HepG2 (cell line): ENCODE measurements around the gene ATG5. TPM values are rescaled to one million over a fixed set of nuclear protein-coding genes. Genes with fewer than 3 reads are reported as not detected.

Experiments
- GATA4 ChIP-seq: sonication (generic); IDR thresholded peaks from 2 replicates; pipeline ENCODE4 v1.6.1; 2016; ENCODE audit warnings: antibody characterized with exemption, low read depth, borderline replicate concordance
- HMG20B ChIP-seq: conservative IDR thresholded peaks from 2 replicates; pipeline ENCODE4 v1.6.1; 2016; ENCODE audit warnings: missing genetic modification reagents, missing compliant biosample characterization
- HMGXB4 ChIP-seq, 2 experiments: sonication (generic) in 1 of 2; formaldehyde crosslinking in 1 of 2; IDR thresholded peaks; 2 replicates each; pipeline versions ENCODE4 v1.4.0 to v1.6.1; 2018 to 2020; ENCODE audit warnings: missing genetic modification reagents in 2 of 2, borderline replicate concordance in 1 of 2, low read depth in 1 of 2, mild to moderate bottlenecking in 1 of 2, missing biosample characterization in 1 of 2
- MIXL1 ChIP-seq: IDR thresholded peaks from 2 replicates; pipeline ENCODE4 v1.6.1; 2016
- NFKB2 ChIP-seq: sonication (generic); formaldehyde crosslinking; IDR thresholded peaks from 2 replicates; pipeline ENCODE4 v1.4.0; 2020; ENCODE audit warnings: missing genetic modification reagents, borderline replicate concordance
- PAXIP1 ChIP-seq: sonication (generic); formaldehyde crosslinking; conservative IDR thresholded peaks from 2 replicates; pipeline ENCODE4 v1.4.0; 2020; ENCODE audit warnings: mild to moderate bottlenecking, missing genetic modification reagents, moderate library complexity
- PRDM4 ChIP-seq: sonication (generic); formaldehyde crosslinking; IDR thresholded peaks from 2 replicates; pipeline ENCODE4 v1.9.0; 2021; ENCODE audit warnings: missing genetic modification reagents, borderline replicate concordance
- RBM22 ChIP-seq: fragments of 200-400 bp; formaldehyde crosslinking; optimal IDR thresholded peaks from 2 replicates; pipeline ENCODE3; 2017; ENCODE audit warnings: mild to moderate bottlenecking, low read length, moderate library complexity
- SIN3B ChIP-seq: fragments of 150-350 bp; IDR thresholded peaks from 2 replicates; pipeline ENCODE4 v1.6.1; 2014; ENCODE audit warnings: low read length
- TFDP2 ChIP-seq: sonication (generic); formaldehyde crosslinking; IDR thresholded peaks from 2 replicates; pipeline ENCODE4 v1.4.0; 2020; ENCODE audit warnings: missing genetic modification reagents
- ZEB1 ChIP-seq: IDR thresholded peaks from 2 replicates; pipeline ENCODE4 v1.6.1; 2012; ENCODE audit warnings: mild to moderate bottlenecking, low read depth, inconsistent platforms; ENCODE audit not compliant: insufficient replicate concordance
- ZMAT3 ChIP-seq: sonication (generic); formaldehyde crosslinking; conservative IDR thresholded peaks from 2 replicates; pipeline ENCODE4 v1.7.0; 2021; ENCODE audit warnings: missing genetic modification reagents
- ZNF264 ChIP-seq: sonication (generic); formaldehyde crosslinking; IDR thresholded peaks from 2 replicates; pipeline ENCODE4 v1.4.0; 2020; ENCODE audit warnings: missing genetic modification reagents
- ZNF350 ChIP-seq: sonication (generic); formaldehyde crosslinking; IDR thresholded peaks from 2 replicates; pipeline ENCODE4 v1.4.0; 2020; ENCODE audit warnings: mild to moderate bottlenecking, low read depth, missing genetic modification reagents, borderline replicate concordance
- ZNF354B ChIP-seq: sonication (generic); formaldehyde crosslinking; IDR thresholded peaks from 2 replicates; pipeline ENCODE4 v1.8.0; 2022; ENCODE audit warnings: mild to moderate bottlenecking, missing genetic modification reagents
- ZNF382 ChIP-seq: sonication (generic); formaldehyde crosslinking; IDR thresholded peaks from 2 replicates; pipeline ENCODE4 v1.5.0; 2020; ENCODE audit warnings: missing genetic modification reagents, mild to moderate bottlenecking, borderline replicate concordance
- ZNF589 ChIP-seq: sonication (generic); formaldehyde crosslinking; conservative IDR thresholded peaks from 2 replicates; pipeline ENCODE4 v1.8.0; 2022; ENCODE audit warnings: mild to moderate bottlenecking, moderate library complexity, missing genetic modification reagents
- ZNF816 ChIP-seq: sonication (generic); formaldehyde crosslinking; IDR thresholded peaks from 2 replicates; pipeline ENCODE4 v1.8.0; 2022; ENCODE audit warnings: missing genetic modification reagents, mild to moderate bottlenecking, borderline replicate concordance
- ZNF891 ChIP-seq: sonication (generic); formaldehyde crosslinking; IDR thresholded peaks from 2 replicates; pipeline ENCODE4 v1.5.0; 2020; ENCODE audit warnings: mild to moderate bottlenecking, missing genetic modification reagents
- polyA plus RNA-seq, 8 experiments: library from polyadenylated mRNA; depleted of rRNA in 3 of 8; stranded (reverse) in 7 of 8; unstranded in 1 of 8; fragments of >200 nt; fragmentation: Illumina TruSeq in 4 of 8; extraction: Trizol in 4 of 8; gene quantifications; 2 replicates each; pipeline versions ENCODE4 v1.2.1 to v1.2.3, GENCODE V29; 2011 to 2016; ENCODE audit warnings: low read depth in 4 of 8, missing spikeins in 1 of 8, mixed read lengths in 1 of 8; ENCODE audit not compliant: insufficient read depth in 1 of 8
- total RNA-seq, 5 experiments: library from RNA; depleted of rRNA; stranded (reverse); fragments of >200 nt; fragmentation: Illumina TruSeq; extraction: Trizol; gene quantifications; 2 replicates each; pipeline ENCODE4 v1.2.3, GENCODE V29; 2016; ENCODE audit warnings: low read depth in 1 of 5

ATG5 gene
- total and polyA plus RNA-seq, 2 of the 13 experiments (the other 11 are each of a cell fraction or from before 2014, with no cell fraction given): 21.3 to 48.0 TPM

GRCh38 chr6:106325336-106326178 lies at the start of gene ATG5 (continued):
- TF ChIP-seq RBM22 (no peak), NFKB2 (CRISPR knock-in tag) (peak; percentile 83; the same call in 1 of the 2 replicates), PAXIP1 (CRISPR knock-in tag) (peak; percentile 66), MIXL1 (CRISPR knock-in tag) (0 out of 2 replicates have a peak, but pooled peaks have one; percentile 27), ZNF354B (CRISPR knock-in tag) (no peak), ZNF382 (no peak), PRDM4 (no peak), HMGXB4 (CRISPR knock-in tag; IDR thresholded peaks at IDR 0.05; ENCODE audit: borderline replicate concordance in 1 of 2, low read depth in 1 of 2) (peak; percentile 93 to 94), TFDP2 (CRISPR knock-in tag) (peak; percentile 70; the same call in 1 of the 2 replicates), ZNF816 (CRISPR knock-in tag) (peak; percentile 83; the same call in 1 of the 2 replicates), ZEB1 (peak; percentile 65), ZNF350 (peak; percentile 74; the same call in 1 of the 2 replicates), HMG20B (CRISPR knock-in tag) (no peak), ZMAT3 (CRISPR knock-in tag) (peak; percentile 67), SIN3B (peak; percentile 84; the same call in 1 of the 2 replicates), ZNF891 (CRISPR knock-in tag) (peak; percentile 90), ZNF589 (CRISPR knock-in tag) (0 out of 2 replicates have a peak, but pooled peaks have one; percentile 28), ZNF264 (CRISPR knock-in tag) (peak; percentile 73; the same call in 1 of the 2 replicates), GATA4 (peak; percentile 46)
